Spleen (tissue), 7 donors: ENCODE results near the gene ITM2B.

Experiments
- CTCF ChIP-seq, 11 experiments: fragments of 200-600 bp in 7 of 11; fragments of 450-650 bp in 4 of 11; sonication (generic) in 4 of 11; IDR thresholded peaks in 8 of 11; conservative IDR thresholded peaks in 3 of 11; 1 replicate in 7 of 11; 2 replicates in 4 of 11; pipeline versions ENCODE4 v1.4.0 to v1.8.0; 2016 to 2021; ENCODE audit warnings: antibody characterized with exemption in 11 of 11, inconsistent platforms in 4 of 11, mild to moderate bottlenecking in 1 of 11
- POLR2A ChIP-seq, 3 donors: fragments of 450-650 bp; IDR thresholded peaks; one replicate each; pipeline ENCODE4 v1.5.1; 2017; ENCODE audit warnings: antibody characterized with exemption in 3 of 3, mild to moderate bottlenecking in 1 of 3
- POLR2AphosphoS5 ChIP-seq, 3 donors: sonication (generic); formaldehyde crosslinking; IDR thresholded peaks; one replicate each; pipeline ENCODE4 v1.5.1; 2017; ENCODE audit warnings: antibody characterized with exemption in 3 of 3
- donor health status: DM: no; HTN: no; CAD: no; lungs with moderate emphysema.
- donor health status: DM: no; HTN: no; CAD: no.
- donor health status: DM: no; HTN: no; CAD: no.

GRCh38 chr13:48318377-48318811, 85.4 kb downstream of the ITM2B start:
- TF ChIP-seq CTCF (IDR thresholded peaks at IDR 0.05 in 8 of 11, conservative IDR thresholded peaks at IDR 0.05 in 3 of 11) (no peak), POLR2AphosphoS5 (IDR thresholded peaks at IDR 0.05) (peak in 1 of 3 donors; percentile 54), POLR2A (IDR thresholded peaks at IDR 0.05) (no peak)
